Choroid plexus epithelial cell (primary cell): ENCODE results near the gene ACOX3.

Experiments used
- DNase-seq: peaks from one replicate; pipeline ENCODE4 v3.0.0-alpha.2; 2010; ENCODE audit warnings: low read depth
- H3K4me3 ChIP-seq: 2 replicates; pipeline ENCODE4 v1.5.1; 2011; ENCODE audit warnings: low read depth, mild to moderate bottlenecking, control low read depth, low read length, moderate library complexity
- CTCF ChIP-seq: conservative IDR thresholded peaks from 2 replicates; pipeline ENCODE4 v1.5.1; 2011; ENCODE audit warnings: low read depth, mild to moderate bottlenecking, control low read depth, inconsistent platforms, low read length, moderate library complexity

The ACOX3 gene

GRCh38 chr4:8348071-8348470 lies 92.5 kb downstream of the ACOX3 start:
- TF ChIP-seq CTCF, result no peak
- DNase-seq, result no peak

GRCh38 chr4:8347660-8348059 lies 92.9 kb downstream of the ACOX3 start:
- H3K4me3 ChIP-seq, result no peak overlapping the region
- DNase-seq, result no peak
- TF ChIP-seq CTCF, result no peak

More at GRCh38 chr4:8348071-8348470, 92.5 kb downstream of the ACOX3 start:
- H3K4me3 ChIP-seq, result no peak overlapping the region

- no peak for TF ChIP-seq CTCF
- no peak for DNase-seq
- no peak overlapping the region for H3K4me3 ChIP-seq
Measured at GRCh38 chr4:8346838-8347605, 93.5 kb downstream of the ACOX3 start.

GRCh38 chr4:8345946-8346814 lies 94.3 kb downstream of the ACOX3 start:
- DNase-seq, result no peak

GRCh38 chr4:8345053-8345945 lies 95.2 kb downstream of the ACOX3 start:
- TF ChIP-seq CTCF, result no peak
- no peak for DNase-seq
- H3K4me3 ChIP-seq, result no peak overlapping the region

More at GRCh38 chr4:8345946-8346814, 94.3 kb downstream of the ACOX3 start:
- no peak for TF ChIP-seq CTCF
- H3K4me3 ChIP-seq, result no peak overlapping the region

GRCh38 chr4:8344377-8344776 lies 96.1 kb downstream of the ACOX3 start:
- TF ChIP-seq CTCF, result no peak
- DNase-seq, result no peak
- H3K4me3 ChIP-seq, result no peak overlapping the region
